GM19468 (cell line): ENCODE results near the gene OR6B3.

ENCODE experiments used
- ATAC-seq: cut with Tn5 transposase; IDR thresholded peaks from one replicate; pipeline ENCODE4 v1.9.1; 2021; ENCODE audit warnings: mild to moderate bottlenecking, moderate library complexity, moderate number of reproducible peaks; ENCODE audit not compliant: unreplicated experiment; ENCODE audit errors: extremely low read depth

OR6B3 gene

GRCh38 chr2:240053173-240054155, at the start of gene OR6B3:
Gene OR6B3, minus strand, starts transcription at chr2:240053521.
- no peak for ATAC-seq

GRCh38 chr2:240098349-240098748, 45.0 kb upstream of the OR6B3 start:
- ATAC-seq, result no peak

- ATAC-seq, result no peak
These were observed 42.5 kb upstream of the OR6B3 start for GRCh38 chr2:240095556-240096523.

GRCh38 chr2:240089306-240089705, 36.0 kb upstream of the OR6B3 start:
- ATAC-seq, result no peak

GRCh38 chr2:240086563-240086962, 33.2 kb upstream of the OR6B3 start:
- no peak for ATAC-seq

- no peak for ATAC-seq
These were observed 25.3 kb upstream of the OR6B3 start for GRCh38 chr2:240078631-240079030.

GRCh38 chr2:240077442-240077841, 24.1 kb upstream of the OR6B3 start:
- ATAC-seq, result no peak

GRCh38 chr2:240074545-240074944, 21.2 kb upstream of the OR6B3 start:
- no peak for ATAC-seq

GRCh38 chr2:240070907-240071306, 17.6 kb upstream of the OR6B3 start:
- no peak for ATAC-seq

GRCh38 chr2:240069829-240070228, 16.5 kb upstream of the OR6B3 start:
- ATAC-seq, result no peak

GRCh38 chr2:240068193-240068592, 14.9 kb upstream of the OR6B3 start:
- ATAC-seq, result no peak

- ATAC-seq, result no peak
These were observed 13.2 kb upstream of the OR6B3 start for GRCh38 chr2:240066489-240066888.

- ATAC-seq, result no peak
These were observed 11.6 kb upstream of the OR6B3 start for GRCh38 chr2:240064898-240065297.

- no peak for ATAC-seq
These were observed 7.8 kb upstream of the OR6B3 start for GRCh38 chr2:240060977-240061591.

GRCh38 chr2:240056678-240057077, 3.4 kb upstream of the OR6B3 start:
- no peak for ATAC-seq

GRCh38 chr2:240055177-240055917, 2.0 kb upstream of the OR6B3 start:
- ATAC-seq, result no peak

GRCh38 chr2:240052524-240052923, 797 bp downstream of the OR6B3 start:
- no peak for ATAC-seq

- no peak for ATAC-seq
These were observed 1.6 kb downstream of the OR6B3 start for GRCh38 chr2:240051697-240052096.

GRCh38 chr2:240050278-240050677, 3.0 kb downstream of the OR6B3 start:
- no peak for ATAC-seq

GRCh38 chr2:240048237-240048636, 5.1 kb downstream of the OR6B3 start:
- no peak for ATAC-seq
